GM12873 (cell line): ENCODE measurements around the gene WEE1.

Experiments used
- TF ChIP-seq, protein P1 (sequence below): IDR thresholded peaks from 2 replicates; pipeline ENCODE4 v1.5.1; 2012; ENCODE audit warnings: low read depth, mild to moderate bottlenecking, moderate library complexity, low read length, control low read depth; ENCODE audit not compliant: insufficient read depth; ENCODE audit errors: missing control alignments

Gene WEE1

DNA sequence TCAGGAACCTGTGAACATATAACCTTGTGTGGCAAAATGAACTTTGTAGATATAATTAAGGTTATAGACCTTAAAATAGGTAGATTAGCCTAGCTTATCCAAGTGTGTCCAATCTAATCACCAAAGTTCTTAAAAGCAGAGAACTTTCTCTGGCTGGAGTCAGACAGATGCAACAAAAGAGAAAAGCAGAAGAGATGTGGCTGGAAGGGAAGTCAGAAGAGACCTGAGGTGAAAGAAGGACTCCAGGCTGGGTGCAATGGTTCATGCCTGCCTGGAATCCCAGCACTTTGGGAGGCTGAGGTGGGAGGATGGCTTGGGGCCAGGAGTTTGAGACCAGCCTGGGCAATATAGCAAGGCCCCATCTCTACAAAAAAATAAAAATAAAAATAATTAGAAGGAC, 51.0 kb downstream of the WEE1 start:
- TF ChIP-seq, protein P1, sequence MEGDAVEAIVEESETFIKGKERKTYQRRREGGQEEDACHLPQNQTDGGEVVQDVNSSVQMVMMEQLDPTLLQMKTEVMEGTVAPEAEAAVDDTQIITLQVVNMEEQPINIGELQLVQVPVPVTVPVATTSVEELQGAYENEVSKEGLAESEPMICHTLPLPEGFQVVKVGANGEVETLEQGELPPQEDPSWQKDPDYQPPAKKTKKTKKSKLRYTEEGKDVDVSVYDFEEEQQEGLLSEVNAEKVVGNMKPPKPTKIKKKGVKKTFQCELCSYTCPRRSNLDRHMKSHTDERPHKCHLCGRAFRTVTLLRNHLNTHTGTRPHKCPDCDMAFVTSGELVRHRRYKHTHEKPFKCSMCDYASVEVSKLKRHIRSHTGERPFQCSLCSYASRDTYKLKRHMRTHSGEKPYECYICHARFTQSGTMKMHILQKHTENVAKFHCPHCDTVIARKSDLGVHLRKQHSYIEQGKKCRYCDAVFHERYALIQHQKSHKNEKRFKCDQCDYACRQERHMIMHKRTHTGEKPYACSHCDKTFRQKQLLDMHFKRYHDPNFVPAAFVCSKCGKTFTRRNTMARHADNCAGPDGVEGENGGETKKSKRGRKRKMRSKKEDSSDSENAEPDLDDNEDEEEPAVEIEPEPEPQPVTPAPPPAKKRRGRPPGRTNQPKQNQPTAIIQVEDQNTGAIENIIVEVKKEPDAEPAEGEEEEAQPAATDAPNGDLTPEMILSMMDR = no peak

DNA sequence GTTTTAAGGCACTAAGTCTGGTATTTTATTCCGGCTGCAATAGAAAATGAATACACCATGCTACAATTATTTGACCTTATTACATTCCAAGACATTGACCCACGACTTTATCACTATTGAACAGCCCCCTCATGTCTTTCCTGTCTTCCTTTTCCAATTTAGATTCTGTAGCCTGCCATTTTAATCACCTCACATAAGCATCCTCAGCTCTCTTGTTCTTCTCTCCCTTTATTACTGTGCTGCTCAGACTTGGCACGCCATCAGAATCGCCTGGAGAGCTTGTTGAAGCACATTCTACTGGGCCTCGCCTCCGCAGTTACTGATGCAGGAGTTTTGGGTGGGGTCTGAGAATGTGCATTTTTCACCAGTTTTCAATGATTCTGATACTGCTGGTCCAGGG, 51.7 kb downstream of the WEE1 start:
- TF ChIP-seq, protein P1 = no peak

GRCh38 chr11:9625728-9626127, 52.3 kb downstream of the WEE1 start:
- TF ChIP-seq, protein P1 = no peak

GRCh38 chr11:9626496-9627394, 53.3 kb downstream of the WEE1 start:
- TF ChIP-seq, protein P1 = no peak

- TF ChIP-seq, protein P1 = no peak
Measured at GRCh38 chr11:9629064-9629463, 55.6 kb downstream of the WEE1 start.

DNA sequence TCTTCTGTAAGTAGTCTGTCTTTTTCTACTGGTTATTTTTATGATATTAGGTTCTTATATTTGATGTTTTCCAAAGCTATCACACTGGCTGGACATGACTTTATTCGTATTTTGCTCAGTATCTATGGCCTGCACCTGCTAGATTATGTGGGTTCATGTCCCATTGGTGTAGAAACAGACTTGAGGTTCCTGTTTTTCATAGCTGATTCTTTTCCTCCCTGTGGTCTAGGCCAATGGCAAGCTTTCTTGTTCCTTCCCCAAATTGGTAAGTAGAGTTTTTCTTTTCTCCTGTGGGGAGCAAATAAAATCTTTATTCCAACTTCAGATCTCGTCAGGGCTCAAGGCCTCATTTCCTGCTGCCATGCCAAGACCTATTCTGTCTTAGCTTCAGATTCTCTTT, 60.2 kb downstream of the WEE1 start:
- TF ChIP-seq, protein P1 = no peak

- TF ChIP-seq, protein P1 = no peak
Measured at GRCh38 chr11:9636691-9637090, 63.2 kb downstream of the WEE1 start.
